Measurements from ENCODE around the gene KPNA1.
A peak's percentile ranks its signal among the peaks of the same experiment; 100 is the strongest.

Gene KPNA1

GRCh38 chr3:122421836-122422235 lies 92.9 kb downstream of the KPNA1 start:
- CTCF ChIA-PET, result no interaction called here
- DNase-seq (ENCODE audit: low read depth, low spot score), result no peak
- TF ChIP-seq CTCF (IDR thresholded peaks at IDR 0.05; ENCODE audit: insufficient read depth, low read length, missing control alignments), result no peak
- POLR2A ChIA-PET, result no interaction called here
- no peak overlapping the region for H3K4me3 ChIP-seq (ENCODE audit: low read depth, low read length)

- H3K4me3 ChIP-seq (ENCODE audit: low read depth, low read length), result no peak overlapping the region
- no peak for DNase-seq (ENCODE audit: low read depth, low spot score)
- CTCF ChIA-PET, result no interaction called here
- no peak for TF ChIP-seq CTCF (IDR thresholded peaks at IDR 0.05; ENCODE audit: insufficient read depth, low read length, missing control alignments)
- POLR2A ChIA-PET, result interaction anchor here (0.6 kb wide), 1 partner anchor 628 kb away, joined by 3 read pairs; no protein-coding TSS in a partner anchor
Observed at GRCh38 chr3:122421101-122421500, 93.6 kb downstream of the KPNA1 start.

DNA sequence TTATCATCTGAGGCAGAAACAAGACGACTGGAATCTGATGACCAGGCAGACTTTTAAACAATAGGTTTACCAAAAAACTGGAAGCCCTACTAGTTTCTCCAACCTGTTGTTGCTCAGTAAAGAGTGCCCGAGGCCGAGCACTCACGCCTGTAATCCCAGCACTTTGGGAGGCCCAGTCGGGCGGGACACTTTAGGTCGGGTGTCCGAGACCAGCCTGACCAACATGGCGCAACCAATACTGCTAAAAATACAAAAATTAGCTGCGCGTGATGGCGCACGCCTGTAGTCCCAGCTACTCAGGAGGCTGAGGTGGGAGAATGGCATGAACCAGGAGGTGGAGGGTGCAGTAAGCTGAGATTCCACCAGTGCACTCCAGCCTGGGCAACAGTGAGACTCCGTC lies 97.8 kb downstream of the KPNA1 start:
- ChIA-PET CTCF (interaction anchor here (0.8 to 3.3 kb wide), 6 partner anchors 8 to 315 kb away, joined by 3 to 13 read pairs (median 4); partner anchors contain the start of gene FAM162A), POLR2A (interaction anchor here (1.6 kb wide), 1 partner anchor 98 kb away, joined by 6 read pairs; the partner anchor contains the start of gene KPNA1)
- H3K4me3 ChIP-seq (ENCODE audit: low read depth, low read length), result peak overlapping the region; percentile 87
- DNase-seq (ENCODE audit: low read depth, low spot score), result no peak
- TF ChIP-seq CTCF (IDR thresholded peaks at IDR 0.05; ENCODE audit: insufficient read depth, low read length, missing control alignments), result no peak

- TF ChIP-seq CTCF (IDR thresholded peaks at IDR 0.05; ENCODE audit: insufficient read depth, low read length, missing control alignments), result no peak
- H3K4me3 ChIP-seq (ENCODE audit: low read depth, low read length), result peak within 1 kb of the TSS; percentile 87
- CTCF ChIA-PET, result interaction anchor here (0.8 to 3.3 kb wide), 7 partner anchors 9 to 314 kb away, joined by 3 to 13 read pairs (median 6); partner anchors contain the start of gene FAM162A
- POLR2A ChIA-PET, result interaction anchor here (1.6 kb wide), 1 partner anchor 99 kb away, joined by 6 read pairs; the partner anchor contains the start of gene KPNA1
- DNase-seq (ENCODE audit: low read depth, low spot score), result peak; percentile 86
Observed at GRCh38 chr3:122415762-122416654, 98.7 kb downstream of the KPNA1 start, which contains the start of gene WDR5B. WDR5B (minus strand) TSS chr3:122416062; CDS start chr3:122415528, 534 bp downstream.

DNA sequence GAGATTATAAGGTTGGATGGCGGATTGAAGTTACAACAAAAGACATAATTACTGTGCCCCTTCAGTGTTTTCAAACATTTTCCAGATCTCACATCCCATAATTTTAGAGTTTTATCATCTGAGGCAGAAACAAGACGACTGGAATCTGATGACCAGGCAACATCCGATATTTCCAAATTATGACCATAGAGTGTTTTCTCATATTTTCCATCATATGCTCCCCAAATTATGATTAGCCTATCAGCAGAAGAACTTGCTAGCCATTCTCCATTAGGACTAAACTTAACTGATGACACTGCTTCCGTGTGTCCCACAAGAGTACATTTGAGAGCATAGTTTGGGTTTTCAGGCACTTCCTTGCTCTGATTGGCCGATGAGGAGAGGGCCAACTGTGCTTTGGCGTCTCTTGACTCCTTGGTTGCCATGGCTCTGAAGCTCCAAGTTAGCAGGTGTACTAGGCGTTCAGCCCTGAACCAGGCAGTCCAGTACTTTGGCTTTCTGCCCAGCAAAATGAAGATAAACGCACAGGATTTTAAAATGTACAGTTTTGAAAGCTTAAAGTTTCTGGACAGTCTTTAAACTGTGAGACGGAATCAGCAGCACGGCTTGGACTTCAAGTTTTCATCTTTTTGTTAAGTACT lies 99.5 kb downstream of the KPNA1 start:
- ChIA-PET CTCF (interaction anchor here (1.1 to 3.3 kb wide), 5 partner anchors 18 to 264 kb away, joined by 3 to 13 read pairs (median 8); partner anchors contain the start of gene FAM162A), POLR2A (no interaction called here)
- no peak for DNase-seq (ENCODE audit: low read depth, low spot score)
- no peak for TF ChIP-seq CTCF (IDR thresholded peaks at IDR 0.05; ENCODE audit: insufficient read depth, low read length, missing control alignments)
- peak overlapping the region; percentile 87 for H3K4me3 ChIP-seq (ENCODE audit: low read depth, low read length)

DNA sequence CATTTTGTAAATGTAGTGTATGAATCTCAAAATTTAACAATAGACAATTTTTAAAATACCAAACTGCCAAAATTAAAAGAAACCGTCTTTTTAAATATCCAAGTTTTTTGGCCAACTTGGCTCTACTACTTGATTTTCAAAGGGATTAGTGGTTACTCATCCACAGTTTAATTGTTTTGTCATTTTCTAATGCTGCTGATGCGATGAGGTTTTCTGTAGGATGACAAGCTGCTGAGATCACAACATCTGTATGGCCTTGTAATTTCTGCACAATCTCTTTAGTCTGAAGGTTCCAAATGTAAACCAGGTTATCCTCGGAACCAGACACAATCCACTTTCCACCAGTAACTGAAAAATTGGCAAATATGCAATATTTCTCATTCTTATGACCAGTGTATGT lies 100.3 kb downstream of the KPNA1 start:
- DNase-seq (ENCODE audit: low read depth, low spot score), result no peak
- no peak for TF ChIP-seq CTCF (IDR thresholded peaks at IDR 0.05; ENCODE audit: insufficient read depth, low read length, missing control alignments)
- no peak overlapping the region for H3K4me3 ChIP-seq (ENCODE audit: low read depth, low read length)
- ChIA-PET POLR2A (no interaction called here), CTCF (no interaction called here)

Measured in AG04449 (cell line).